ENCODE measurements around the gene PBX1.
A peak's percentile ranks its signal among the peaks of the same experiment; 100 is the strongest.
"Not testable (repeated sequence)": the region's sequence is repeated elsewhere in the genome, so short reads cannot be mapped to it uniquely, and the experiment has no call there.

The PBX1 gene

GRCh38 chr1:164558461-164559341 lies at the start of gene PBX1:
PBX1 (plus strand) TSS chr1:164559184.
- peak; percentile 95 for DNase-seq

GRCh38 chr1:164510435-164510834 lies 48.5 kb upstream of the PBX1 start:
- no peak for DNase-seq

DNA sequence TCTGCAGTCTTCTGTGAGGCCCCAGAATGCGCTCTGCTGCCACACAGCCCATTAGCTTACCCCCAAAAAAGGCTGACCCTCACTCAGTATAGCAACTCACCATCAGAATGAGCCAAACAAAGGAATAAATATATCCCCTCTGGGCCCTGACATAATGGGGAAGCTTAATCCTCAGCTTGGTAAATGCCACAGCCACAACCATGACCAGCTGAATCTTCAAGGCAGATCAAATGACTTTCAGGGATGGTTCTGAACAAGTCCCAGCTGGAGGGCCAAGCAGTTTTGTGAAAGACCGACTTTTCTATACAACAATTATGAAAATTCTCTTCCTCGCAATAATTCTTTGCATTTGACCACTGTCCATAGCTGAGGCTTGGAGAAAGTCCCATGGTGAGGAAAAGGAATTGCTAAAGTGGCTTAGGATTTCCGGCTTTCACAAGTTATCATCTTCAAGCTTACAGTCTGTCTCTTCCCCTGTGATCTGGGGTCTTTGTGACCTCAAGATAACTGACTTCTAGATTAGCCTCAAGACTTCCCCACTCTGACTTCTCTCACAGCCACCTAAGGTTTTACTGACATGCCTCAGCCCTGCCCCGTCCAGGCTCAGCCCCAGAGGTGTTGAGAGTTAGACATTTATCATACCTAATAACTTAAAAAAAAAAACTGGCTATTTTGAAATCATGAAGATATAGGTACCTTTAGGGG lies 47.8 kb upstream of the PBX1 start:
- no peak for DNase-seq

DNA sequence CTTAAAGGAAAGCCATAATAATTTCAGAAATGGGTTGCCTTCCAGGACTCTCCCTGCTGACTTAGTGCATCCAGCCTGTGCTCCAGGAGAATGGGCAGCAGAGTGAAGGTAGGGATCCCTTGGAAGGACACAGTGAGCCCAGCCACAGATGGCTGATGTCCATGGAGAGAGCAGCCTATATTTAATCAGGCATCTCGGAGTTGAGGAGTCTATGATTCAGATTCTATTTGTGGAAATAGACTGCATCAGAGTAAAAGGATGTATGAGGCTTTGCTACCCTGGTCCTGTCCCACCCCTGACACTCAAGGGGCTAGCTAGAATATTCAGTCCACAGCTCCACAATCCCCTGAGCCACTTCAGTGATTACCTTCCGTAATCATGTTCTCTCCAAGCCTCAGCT lies 43.8 kb upstream of the PBX1 start:
- DNase-seq = no peak

GRCh38 chr1:164515711-164516331 lies 43.2 kb upstream of the PBX1 start:
- no peak for DNase-seq

DNA sequence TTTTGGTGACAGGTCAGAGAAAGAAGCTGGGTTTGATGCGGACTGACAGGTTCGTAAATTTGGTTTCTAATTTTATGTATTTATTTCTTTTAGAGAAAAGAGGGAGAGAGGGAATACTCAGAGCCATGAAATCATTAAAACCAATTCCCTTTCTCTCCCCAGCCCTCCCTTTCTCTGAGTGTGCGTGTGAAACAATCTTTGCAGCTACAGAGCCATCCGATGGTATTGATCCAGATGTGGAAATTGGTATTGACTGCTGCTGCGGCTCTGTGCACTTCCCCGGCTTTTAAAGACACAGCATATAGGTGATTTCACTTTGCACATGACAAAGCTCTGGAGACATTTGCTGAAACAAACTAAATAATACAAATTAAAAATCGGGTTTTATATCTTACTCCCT lies 42.4 kb upstream of the PBX1 start:
- DNase-seq = no peak

GRCh38 chr1:164518692-164519332 lies 40.2 kb upstream of the PBX1 start:
- no peak for DNase-seq

GRCh38 chr1:164519426-164519825 lies 39.6 kb upstream of the PBX1 start:
- DNase-seq = no peak

DNA sequence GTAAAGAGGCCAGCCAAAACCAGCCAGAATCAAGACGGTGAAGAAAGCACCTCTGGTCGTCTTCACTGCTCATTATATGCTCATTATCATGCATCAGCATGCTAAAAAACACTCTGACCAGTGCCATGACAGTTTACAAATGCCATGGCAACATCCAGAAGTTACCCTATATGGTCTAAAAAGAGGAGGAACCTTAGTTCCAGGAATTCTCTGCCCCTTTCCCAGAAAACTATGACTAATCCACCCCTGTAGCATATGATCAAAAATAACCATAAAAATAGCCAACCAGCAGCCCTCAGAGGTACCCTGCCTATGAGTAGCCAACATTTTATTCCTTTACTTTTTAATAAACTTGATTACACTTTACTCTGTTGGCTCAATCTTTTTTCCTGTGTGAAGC lies 34.2 kb upstream of the PBX1 start:
- DNase-seq = no peak

DNA sequence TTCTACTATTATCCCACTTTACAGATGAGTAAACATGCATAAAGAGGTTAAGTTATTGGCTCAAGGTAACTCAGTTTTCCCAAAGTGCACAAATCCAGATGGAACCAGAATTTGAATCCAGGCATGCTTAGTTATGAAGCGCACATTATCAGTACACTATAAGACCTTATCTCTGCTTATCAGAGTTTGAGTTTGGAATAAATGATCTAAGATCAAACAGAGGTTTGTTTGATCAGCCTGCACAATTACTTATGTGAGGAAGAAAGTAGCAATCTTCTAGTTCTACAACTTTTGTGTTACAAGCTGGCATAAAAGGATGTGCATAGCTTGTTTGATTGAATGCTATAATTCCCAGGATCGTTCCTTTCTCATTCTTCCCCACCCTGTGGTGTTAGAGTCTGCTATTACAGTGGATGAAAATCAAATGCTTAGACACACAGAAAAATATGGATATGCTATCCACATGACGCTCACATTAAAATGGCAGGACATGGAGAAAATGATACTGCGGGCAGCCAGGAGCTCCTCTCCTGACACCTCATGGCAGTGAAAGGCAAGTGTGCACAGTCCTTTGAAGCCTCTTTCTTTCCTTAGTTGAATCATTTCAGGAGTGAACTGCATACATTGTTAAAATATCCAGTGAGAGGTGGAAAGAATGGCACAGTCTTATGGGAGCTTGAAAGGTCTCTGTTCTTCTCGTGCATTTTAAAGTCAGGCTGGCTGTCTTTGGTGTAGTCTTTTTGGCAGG lies 23.9 kb upstream of the PBX1 start:
- no peak for DNase-seq

GRCh38 chr1:164552463-164552988 lies 6.5 kb upstream of the PBX1 start:
- DNase-seq = not testable (repeated sequence)

DNA sequence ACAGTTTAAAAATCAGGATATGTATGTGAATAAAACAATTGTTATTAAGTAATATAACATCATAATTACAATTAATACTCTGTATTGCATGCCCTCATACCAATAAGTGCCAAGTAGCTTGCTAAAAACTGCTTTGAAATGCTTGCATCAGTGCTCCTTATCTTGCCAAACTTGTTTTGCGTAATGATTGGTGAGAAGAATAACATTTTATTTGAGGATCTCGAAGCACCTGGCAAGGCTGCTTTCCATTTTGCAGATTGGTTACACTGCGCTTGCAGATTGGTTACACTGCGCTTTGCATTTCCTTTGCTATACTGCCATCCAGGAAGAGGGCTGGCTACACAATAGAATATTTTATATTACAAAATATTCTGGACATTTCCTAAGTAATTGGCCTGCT lies 1.7 kb upstream of the PBX1 start:
- DNase-seq = no peak

DNA sequence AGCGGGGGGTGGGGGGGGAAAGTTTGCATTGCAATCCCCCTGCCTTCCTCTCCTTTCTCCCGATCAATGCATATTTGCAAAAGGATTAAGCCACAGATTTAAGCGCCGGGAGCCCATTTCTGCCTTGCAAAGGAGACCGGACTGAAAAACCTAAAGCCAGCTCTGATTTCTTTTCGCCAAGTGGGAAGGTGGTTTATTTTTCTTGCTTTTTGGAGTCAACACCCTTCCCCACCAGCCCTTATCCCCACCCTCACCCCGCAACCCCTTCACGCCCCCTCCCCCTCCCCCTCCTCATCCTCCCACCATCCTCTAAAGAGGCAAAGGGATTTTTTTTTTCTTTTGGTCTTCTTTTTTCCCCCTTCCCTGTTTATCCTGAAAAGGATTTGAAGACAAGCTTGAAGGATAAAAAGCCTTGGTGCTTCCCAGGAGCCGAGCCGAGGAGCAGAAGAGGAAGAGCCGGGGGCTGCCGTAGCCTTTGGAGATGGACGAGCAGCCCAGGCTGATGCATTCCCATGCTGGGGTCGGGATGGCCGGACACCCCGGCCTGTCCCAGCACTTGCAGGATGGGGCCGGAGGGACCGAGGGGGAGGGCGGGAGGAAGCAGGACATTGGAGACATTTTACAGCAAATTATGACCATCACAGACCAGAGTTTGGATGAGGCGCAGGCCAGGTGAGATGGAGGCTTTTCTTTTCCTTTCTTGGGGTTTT lies 513 bp downstream of the PBX1 start:
- DNase-seq = no peak

- no peak for DNase-seq
These were observed 1.1 kb downstream of the PBX1 start for GRCh38 chr1:164560121-164560541.

DNA sequence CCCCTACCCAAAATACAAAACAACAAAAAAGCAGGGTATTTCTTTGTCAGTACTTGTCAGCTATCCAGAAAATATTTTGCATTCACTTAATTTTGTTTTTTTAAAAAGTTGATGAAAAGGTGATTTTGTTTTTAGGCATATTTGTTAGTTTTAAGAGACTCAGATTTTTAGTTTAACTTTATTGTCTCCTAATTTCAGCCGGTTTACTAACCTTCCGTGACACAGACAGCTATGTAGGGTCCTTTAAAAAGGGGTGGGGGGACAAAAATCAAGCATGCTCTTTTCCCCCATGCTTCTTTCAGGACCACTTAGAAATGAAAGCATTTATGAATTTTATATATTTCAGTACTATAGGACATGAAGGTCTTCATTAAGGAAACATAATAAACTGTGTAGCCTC lies 1.6 kb downstream of the PBX1 start:
- DNase-seq = no peak

DNA sequence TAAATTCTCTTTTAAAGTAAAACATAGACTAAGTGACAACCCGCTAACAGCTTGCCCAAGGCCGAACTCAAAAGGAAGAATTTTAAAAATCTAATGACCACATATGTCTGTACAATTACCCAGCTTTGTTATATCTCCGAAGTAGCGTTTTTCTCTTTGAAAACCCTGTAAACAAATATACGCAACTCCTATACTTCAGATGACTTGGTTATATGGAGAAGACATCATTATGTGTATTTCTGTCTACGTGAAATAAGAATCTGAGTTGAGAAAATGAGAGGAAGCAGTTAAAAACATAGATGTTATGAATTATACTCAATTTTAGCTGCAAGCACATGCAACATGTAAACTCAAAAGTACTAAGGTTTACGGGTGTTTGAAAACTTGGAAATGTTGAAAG lies 2.0 kb downstream of the PBX1 start:
- DNase-seq = no peak

- DNase-seq = no peak
These were observed 2.5 kb downstream of the PBX1 start for GRCh38 chr1:164561472-164561871.

- DNase-seq = no peak
These were observed 3.1 kb downstream of the PBX1 start for GRCh38 chr1:164562061-164562460.

- no peak for DNase-seq
These were observed 3.5 kb downstream of the PBX1 start for GRCh38 chr1:164562511-164562910.

GRCh38 chr1:164562947-164563520 lies 4.0 kb downstream of the PBX1 start:
- DNase-seq = no peak

DNA sequence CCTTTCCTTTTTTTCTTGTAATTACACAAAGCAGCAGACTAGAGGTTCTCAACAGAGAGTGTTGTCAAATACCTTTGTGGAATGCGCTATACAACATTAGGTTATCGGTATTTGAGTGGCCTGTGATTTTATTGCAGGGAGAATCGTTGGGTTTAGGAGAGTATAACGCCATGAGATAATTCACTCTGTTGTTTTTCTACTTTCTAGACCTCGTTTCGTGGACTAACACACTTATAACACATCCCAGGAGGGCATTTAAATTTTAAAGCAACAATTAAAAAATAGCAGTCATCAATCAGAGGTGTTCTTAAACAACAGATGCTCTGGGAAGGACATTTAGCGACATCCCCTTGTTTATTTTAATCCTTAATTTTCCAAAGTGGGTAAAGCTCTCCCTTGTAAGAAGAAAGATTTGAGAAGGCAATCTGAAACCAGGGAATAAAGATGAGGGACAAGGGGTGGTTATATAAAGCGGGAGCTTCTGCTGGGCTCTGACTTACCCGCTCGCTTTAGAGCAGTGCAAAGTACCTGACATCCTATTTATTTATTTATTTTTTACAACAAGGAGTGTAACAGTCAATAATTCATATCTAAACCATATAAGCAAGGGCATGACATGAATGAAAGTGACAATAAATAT lies 4.9 kb downstream of the PBX1 start:
- no peak for DNase-seq
